NOMO-1 (cell line): ENCODE data around the gene MDM2.
A peak's percentile ranks its signal among the peaks of the same experiment; 100 is the strongest.
"Not testable (repeated sequence)": the region's sequence is repeated elsewhere in the genome, so short reads cannot be mapped to it uniquely, and the experiment has no call there.

Experiments used
- DNase-seq, 2 experiments: peaks; one replicate each; lab custom pipeline; 2025; ENCODE audit not compliant: unreplicated experiment in 2 of 2; lab: John Stamatoyannopoulos, UW

MDM2 gene

GRCh38 chr12:68804657-68805591 is 3.1 kb upstream of the MDM2 start:
- no peak for DNase-seq

DNA sequence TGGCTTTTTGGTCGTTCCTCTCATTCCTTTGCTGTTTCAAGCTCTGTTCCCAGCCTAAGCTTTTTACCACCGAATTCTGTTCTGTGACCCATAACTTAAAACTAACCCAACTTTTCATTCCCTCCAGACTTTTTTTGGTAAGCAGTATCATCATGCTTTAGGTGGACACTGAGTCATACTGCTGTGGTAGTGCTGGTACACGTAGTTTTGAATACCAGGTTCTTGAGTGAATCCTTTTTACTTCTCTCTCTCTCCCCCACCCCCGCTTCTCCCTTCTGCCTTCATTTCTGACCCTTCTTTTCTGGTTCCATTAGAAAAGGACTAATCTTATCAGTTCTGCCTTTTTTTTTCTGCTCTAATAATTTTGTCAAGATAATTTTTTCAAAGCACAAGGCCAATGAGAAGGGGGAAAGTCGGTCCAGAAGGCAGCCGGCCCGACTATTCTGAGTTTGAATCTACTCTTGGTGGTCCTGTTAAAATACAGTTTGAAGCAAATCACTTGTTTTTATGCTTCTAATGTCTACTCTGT is 2.3 kb upstream of the MDM2 start:
- DNase-seq, result no peak

- peak; percentile 8 to 23 for DNase-seq
These were observed 1.3 kb upstream of the MDM2 start for GRCh38 chr12:68806488-68807237.

- DNase-seq, result not testable (repeated sequence)
These were observed 752 bp upstream of the MDM2 start for GRCh38 chr12:68807274-68807575.

DNA sequence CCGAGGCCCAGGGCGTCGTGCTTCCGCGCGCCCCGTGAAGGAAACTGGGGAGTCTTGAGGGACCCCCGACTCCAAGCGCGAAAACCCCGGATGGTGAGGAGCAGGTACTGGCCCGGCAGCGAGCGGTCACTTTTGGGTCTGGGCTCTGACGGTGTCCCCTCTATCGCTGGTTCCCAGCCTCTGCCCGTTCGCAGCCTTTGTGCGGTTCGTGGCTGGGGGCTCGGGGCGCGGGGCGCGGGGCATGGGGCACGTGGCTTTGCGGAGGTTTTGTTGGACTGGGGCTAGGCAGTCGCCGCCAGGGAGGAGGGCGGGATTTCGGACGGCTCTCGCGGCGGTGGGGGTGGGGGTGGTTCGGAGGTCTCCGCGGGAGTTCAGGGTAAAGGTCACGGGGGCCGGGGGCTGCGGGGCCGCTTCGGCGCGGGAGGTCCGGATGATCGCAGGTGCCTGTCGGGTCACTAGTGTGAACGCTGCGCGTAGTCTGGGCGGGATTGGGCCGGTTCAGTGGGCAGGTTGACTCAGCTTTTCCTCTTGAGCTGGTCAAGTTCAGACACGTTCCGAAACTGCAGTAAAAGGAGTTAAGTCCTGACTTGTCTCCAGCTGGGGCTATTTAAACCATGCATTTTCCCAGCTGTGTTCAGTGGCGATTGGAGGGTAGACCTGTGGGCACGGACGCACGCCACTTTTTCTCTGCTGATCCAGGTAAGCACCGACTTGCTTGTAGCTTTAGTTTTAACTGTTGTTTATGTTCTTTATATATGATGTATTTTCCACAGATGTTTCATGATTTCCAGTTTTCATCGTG is 612 bp downstream of the MDM2 start:
- peak; percentile 78 to 95 for DNase-seq

DNA sequence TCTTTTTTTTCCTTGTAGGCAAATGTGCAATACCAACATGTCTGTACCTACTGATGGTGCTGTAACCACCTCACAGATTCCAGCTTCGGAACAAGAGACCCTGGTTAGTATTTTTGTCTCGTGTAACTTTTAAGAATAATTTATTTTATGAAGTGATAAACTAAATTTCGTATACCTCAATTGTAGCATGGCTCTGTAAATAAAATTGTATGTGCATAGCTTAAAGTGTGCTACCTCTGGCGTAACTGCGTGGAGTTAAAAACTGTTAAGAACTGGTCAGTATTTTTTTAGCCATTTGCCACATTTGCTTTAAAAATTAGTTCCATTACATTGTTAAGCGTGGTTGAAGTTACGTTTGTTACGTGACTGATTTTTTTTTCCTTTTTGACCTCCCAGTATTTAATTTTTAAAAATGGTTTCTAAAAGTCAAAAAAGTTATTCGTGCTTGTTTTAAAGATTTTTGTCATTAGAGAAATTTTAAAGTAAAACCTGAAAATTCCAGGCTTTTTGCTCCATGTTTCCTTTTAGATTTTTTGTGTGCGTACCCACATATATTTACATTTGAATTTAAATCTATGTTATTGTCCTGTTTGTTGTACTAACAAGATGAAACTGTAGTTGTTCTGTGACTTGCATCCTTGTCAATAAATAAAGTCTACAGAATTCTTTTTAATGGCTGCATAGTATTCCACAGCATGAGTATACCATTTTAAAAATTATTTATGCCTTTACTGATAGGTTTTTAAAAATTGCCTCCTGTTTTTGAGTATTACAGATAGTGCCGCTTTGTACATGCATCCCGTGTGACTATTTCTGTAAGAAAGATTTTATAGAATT is 1.4 kb downstream of the MDM2 start:
- no peak for DNase-seq

DNA sequence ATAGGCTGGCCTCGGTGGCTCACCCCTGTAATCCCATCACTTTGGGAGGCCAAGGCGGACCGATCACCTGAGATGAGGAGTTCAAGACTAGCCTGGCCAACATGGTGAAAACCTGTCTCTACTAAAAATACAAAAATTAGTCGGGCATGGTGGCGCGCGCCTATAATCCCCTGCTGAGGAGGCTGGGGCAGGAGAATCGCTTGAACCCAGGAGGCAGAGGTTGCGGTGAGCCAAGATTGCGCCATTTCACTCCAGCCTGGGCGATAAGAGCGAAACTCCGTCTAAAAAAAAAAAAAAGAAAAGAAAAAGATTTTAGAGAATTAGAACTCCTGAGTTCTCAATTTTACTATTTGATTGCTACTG is 2.0 kb downstream of the MDM2 start:
- not testable (repeated sequence) for DNase-seq

- DNase-seq, result not testable (repeated sequence)
These were observed 3.6 kb downstream of the MDM2 start for GRCh38 chr12:68811573-68811972.

GRCh38 chr12:68812553-68813241 is 4.7 kb downstream of the MDM2 start:
- no peak for DNase-seq

- no peak for DNase-seq
These were observed 5.2 kb downstream of the MDM2 start for GRCh38 chr12:68813242-68813593.

DNA sequence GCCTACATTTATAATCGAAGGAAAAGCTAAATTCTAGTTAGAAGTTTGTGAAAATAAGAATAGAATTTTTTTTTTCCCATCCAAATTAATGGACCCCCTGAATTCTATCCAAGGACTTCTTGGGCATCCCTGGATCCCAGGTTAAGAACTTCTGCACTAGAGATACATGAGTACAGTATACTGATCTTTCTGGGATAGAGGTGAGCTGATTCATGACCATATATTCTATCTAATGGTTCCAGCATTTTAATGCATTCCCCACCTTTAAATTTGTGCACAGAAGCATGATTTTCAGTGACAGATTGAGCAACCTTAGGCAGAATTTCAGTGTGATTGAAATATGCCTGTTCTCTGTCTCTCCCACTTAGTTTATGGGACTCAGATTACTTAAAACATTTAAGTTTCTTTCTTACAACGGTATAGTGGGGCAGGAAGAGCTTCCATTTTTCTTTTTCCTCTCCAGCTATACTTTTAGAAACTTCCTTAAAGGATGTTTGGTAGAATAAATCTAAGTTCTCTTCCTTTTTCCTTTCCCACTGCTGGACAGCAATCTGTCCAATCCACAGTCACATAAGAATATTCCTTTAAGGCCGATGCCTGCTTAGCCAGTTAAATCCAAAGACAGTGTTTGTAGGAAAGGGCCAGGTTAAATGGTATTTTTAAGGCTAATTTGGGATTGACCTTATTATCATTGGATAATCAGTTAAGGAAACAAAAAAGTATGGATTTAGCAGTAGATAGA is 6.7 kb downstream of the MDM2 start:
- DNase-seq, result no peak

GRCh38 chr12:68815232-68815927 is 7.4 kb downstream of the MDM2 start:
- DNase-seq, result no peak

- no peak for DNase-seq
These were observed 8.2 kb downstream of the MDM2 start for GRCh38 chr12:68815928-68816800.

GRCh38 chr12:68819481-68819880 is 11.5 kb downstream of the MDM2 start:
- DNase-seq, result not testable (repeated sequence)

GRCh38 chr12:68821357-68822188 is 13.6 kb downstream of the MDM2 start:
- no peak for DNase-seq

- no peak for DNase-seq
These were observed 15.7 kb downstream of the MDM2 start for GRCh38 chr12:68823696-68824095.

DNA sequence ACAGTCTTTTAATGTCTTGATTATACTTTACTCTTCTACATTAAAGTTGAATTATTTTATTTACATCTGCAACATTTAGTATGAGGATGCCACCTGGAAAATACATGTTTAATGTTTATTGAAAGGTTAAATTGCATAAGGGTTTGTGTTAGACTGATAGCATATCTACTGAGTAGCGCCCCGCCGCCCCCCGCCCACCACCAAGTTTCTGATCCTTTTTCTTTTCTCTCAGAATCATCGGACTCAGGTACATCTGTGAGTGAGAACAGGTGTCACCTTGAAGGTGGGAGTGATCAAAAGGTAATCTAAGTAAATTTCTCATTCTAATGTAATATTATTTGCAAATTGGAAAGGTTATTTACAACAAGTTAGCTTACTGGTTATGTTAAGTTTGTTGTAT is 16.2 kb downstream of the MDM2 start:
- DNase-seq, result no peak
